ENCODE results near the gene PRKG2.

PRKG2 gene

DNA sequence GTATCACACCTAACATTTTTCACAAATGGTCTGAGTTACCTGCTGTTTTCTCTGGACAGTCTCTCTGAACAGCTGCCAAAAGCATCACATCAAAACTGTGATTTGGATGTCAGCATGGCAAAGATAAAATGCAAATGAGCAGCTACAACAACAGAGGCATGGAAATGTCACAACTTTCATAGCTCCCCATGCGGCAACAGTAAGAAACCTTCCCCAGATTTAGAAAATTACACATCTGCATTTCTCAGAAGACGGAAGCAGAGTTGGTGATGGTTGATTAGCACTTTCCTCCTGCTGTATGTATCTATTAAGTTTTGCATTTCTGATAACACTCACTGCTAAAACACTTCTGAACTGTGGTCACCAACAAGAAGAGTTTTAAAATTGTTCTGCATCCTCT lies 9.7 kb downstream of the PRKG2 start:
- Histone ChIP-seq H3K4me1 (ENCODE audit: insufficient read depth, low read length) (no peaks in the 10 kb centered on the region), H3K9me3 (ENCODE audit: low read length) (no peaks in the 10 kb centered on the region), H3K36me3 (ENCODE audit: insufficient read depth, low read length) (no peaks in the 10 kb centered on the region), H3K27me3 (ENCODE audit: insufficient read depth, low read length) (no peaks in the 10 kb centered on the region), H3K4me3 (ENCODE audit: low read length) (no peak overlapping the region), H2AFZ (ENCODE audit: low read depth, low read length) (no peak overlapping the region)

DNA sequence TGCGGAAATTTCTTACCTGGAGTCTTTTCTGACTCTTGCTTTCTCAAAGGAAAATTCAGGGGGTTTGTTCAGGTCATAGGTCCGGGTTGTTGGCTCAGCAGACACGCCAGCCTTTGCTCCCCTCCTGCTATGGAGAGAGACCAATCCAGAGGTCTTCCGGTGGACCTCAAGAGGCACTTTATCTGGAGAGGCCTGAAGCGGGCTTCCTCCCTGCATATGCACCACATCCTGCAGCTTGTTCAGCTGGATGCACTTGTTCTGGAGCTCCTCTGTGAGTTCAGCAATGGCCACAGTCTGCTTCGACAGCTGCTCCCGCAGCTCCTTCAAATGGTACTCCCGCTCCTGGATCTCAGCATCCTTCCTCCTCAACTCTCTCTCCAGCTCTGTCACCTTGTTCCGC lies 10.5 kb downstream of the PRKG2 start:
- no peaks in the 10 kb centered on the region for H3K27me3 ChIP-seq (ENCODE audit: insufficient read depth, low read length)
- H3K36me3 ChIP-seq (ENCODE audit: insufficient read depth, low read length), result no peaks in the 10 kb centered on the region
- no peaks in the 10 kb centered on the region for H3K9me3 ChIP-seq (ENCODE audit: low read length)
- no peaks in the 10 kb centered on the region for H3K4me1 ChIP-seq (ENCODE audit: insufficient read depth, low read length)
- H2AFZ ChIP-seq (ENCODE audit: low read depth, low read length), result no peak overlapping the region
- H3K4me3 ChIP-seq (ENCODE audit: low read length), result no peak overlapping the region

DNA sequence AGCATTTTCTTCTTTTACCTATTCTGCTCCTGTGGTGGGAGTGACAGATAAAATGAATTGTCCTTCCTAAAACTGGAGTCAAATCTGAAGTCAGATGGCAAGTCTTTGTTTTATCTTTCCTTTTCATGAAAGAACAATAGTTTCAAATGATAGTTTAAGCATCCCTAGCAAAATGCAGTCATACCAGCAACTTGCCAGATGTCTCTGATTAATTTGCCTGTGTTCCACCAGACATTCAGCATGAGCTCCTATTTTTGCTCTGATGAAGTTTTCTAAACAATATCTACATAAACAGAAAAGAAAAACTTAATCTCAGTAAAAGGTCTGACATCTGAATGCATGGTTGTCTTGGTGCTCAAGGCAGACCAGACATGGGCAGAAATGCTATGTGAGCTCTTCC lies 15.2 kb downstream of the PRKG2 start:
- no peaks in the 10 kb centered on the region for H3K9me3 ChIP-seq (ENCODE audit: low read length)
- no peaks in the 10 kb centered on the region for H3K36me3 ChIP-seq (ENCODE audit: insufficient read depth, low read length)
- H3K27me3 ChIP-seq (ENCODE audit: insufficient read depth, low read length), result no peaks in the 10 kb centered on the region
- peaks cover 2% of the 10 kb centered on the region for H3K4me1 ChIP-seq (ENCODE audit: insufficient read depth, low read length)
- H2AFZ ChIP-seq (ENCODE audit: low read depth, low read length), result no peak overlapping the region
- no peak overlapping the region for H3K4me3 ChIP-seq (ENCODE audit: low read length)

DNA sequence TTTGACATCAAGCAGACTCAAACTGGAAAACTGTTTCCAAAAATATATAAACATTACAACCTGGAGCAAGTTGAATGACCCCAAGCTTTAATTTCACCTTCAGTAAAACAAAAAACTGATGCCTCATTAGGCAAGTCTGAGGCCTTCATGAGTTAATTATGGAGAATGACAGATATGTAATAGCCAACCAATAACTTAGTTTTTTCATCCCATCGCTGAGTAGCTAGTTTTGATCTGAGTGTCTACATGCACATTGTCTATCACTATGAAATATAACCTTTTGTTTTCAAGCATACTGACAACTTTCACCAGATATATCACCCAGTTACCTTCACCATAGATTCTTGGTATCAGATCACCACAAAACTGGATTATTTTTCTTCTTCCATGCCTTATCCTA lies 16.4 kb downstream of the PRKG2 start:
- Histone ChIP-seq H3K9me3 (ENCODE audit: low read length) (no peaks in the 10 kb centered on the region), H3K27me3 (ENCODE audit: insufficient read depth, low read length) (no peaks in the 10 kb centered on the region)

DNA sequence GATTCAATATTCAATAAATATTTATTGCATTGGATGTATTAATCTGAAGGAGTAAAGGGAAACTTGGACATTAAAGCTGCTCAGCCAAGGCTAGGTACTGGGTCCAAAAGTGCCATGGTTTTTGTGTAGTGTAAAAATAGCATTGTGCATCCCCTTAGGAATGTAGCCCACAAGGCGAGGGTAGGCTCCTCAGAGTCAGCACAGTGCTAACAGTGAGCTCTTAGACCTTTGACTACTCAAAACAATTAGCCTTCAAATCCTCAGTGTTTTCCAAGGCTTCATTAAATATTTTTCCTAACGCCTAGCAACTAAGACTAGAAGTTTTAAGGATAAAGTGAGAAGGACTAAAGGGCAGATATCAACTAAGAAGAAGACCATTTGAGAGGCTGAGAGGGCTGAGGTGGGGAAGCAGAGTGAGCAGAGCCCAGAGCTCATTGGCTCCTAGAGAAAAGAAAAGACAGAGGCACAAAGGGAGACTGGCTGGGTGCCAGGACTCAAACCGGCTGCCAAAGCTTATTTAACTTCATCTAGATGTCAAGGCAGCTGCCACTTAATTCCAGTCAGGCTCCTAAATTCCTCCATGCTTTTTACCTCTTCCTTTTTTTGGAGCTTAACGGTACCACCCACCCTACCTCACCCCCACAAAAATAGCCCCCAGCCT lies 17.0 kb downstream of the PRKG2 start:
- peaks cover 2% of the 10 kb centered on the region for H3K4me1 ChIP-seq (ENCODE audit: insufficient read depth, low read length)
- no peak overlapping the region for H3K4me3 ChIP-seq (ENCODE audit: low read length)
- H3K9me3 ChIP-seq (ENCODE audit: low read length), result no peaks in the 10 kb centered on the region
- no peaks in the 10 kb centered on the region for H3K27me3 ChIP-seq (ENCODE audit: insufficient read depth, low read length)
- H3K36me3 ChIP-seq (ENCODE audit: insufficient read depth, low read length), result no peaks in the 10 kb centered on the region
- no peak overlapping the region for H2AFZ ChIP-seq (ENCODE audit: low read depth, low read length)

More for the DNA sequence above, 16.4 kb downstream of the PRKG2 start:
- Histone ChIP-seq H2AFZ (ENCODE audit: low read depth, low read length) (no peak overlapping the region), H3K4me1 (ENCODE audit: insufficient read depth, low read length) (peaks cover 2% of the 10 kb centered on the region), H3K36me3 (ENCODE audit: insufficient read depth, low read length) (no peaks in the 10 kb centered on the region), H3K4me3 (ENCODE audit: low read length) (no peak overlapping the region)

DNA sequence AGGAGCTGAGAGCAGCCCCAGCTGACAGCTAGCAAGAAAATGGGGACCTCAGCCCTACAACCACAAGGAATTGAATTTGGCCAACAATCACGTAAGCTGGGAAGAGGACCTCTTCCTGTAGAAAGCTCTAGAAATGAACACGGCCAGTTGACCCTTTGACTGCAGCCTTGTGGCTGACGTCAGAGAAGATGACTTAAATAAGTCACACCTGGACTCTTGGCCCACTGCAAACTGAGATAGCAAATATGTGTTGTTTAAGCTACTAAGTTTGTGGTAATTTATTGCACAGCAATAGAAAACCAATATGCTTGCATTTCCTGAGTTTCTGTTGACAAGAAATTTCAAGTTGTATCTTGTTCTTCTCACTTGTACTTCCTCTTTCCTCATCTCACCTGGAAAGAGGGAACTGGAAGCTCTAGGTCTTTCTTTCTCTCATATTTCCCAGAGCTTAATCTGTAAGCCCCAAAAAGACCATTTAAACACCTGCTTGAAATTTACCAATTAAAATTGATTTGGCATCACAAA lies 18.8 kb downstream of the PRKG2 start:
- Histone ChIP-seq H3K9me3 (ENCODE audit: low read length) (no peaks in the 10 kb centered on the region), H3K27me3 (ENCODE audit: insufficient read depth, low read length) (no peaks in the 10 kb centered on the region), H3K4me3 (ENCODE audit: low read length) (no peak overlapping the region), H2AFZ (ENCODE audit: low read depth, low read length) (no peak overlapping the region), H3K4me1 (ENCODE audit: insufficient read depth, low read length) (peaks cover 2% of the 10 kb centered on the region), H3K36me3 (ENCODE audit: insufficient read depth, low read length) (no peaks in the 10 kb centered on the region)

DNA sequence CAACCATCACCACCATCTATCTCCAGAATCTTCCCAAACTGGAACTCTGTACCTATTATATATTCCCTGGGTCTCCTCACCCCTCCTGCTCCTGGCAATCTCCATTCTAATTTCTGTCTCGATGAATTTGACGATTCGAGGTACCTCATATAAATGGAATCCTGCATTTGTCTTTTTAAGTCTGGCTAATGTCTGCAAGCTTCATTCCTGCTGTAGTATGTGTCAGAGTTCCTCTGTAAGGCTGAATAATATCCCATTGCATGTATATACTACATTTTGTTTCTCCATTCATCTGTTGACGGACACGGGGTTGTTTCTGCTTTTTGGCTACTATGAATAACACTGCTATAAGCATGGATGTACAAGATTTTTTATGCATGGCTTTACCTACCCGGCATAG lies 19.5 kb downstream of the PRKG2 start:
- H3K27me3 ChIP-seq (ENCODE audit: insufficient read depth, low read length), result no peaks in the 10 kb centered on the region
- H3K36me3 ChIP-seq (ENCODE audit: insufficient read depth, low read length), result no peaks in the 10 kb centered on the region
- peaks cover 2% of the 10 kb centered on the region for H3K4me1 ChIP-seq (ENCODE audit: insufficient read depth, low read length)
- no peaks in the 10 kb centered on the region for H3K9me3 ChIP-seq (ENCODE audit: low read length)
- H3K4me3 ChIP-seq (ENCODE audit: low read length), result no peak overlapping the region
- no peak overlapping the region for H2AFZ ChIP-seq (ENCODE audit: low read depth, low read length)

DNA sequence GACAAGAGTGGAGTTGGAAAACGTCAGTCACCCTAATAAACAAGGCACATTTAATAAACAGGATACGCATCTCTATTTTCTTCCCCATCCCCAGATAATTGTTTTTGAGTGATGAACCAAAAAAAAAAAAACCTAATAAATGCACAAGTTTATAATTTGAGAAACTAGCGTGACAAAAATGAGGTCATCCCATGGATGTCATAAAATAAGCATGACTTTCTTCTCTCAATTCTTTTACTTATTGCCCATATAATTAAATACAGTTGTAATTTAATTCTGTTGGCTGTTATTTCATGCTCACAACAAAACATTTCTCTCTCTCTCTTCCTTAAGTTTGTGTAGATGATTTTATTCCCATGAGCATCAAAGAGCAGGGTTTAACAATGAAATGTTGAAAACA lies 20.7 kb downstream of the PRKG2 start:
- Histone ChIP-seq H3K4me1 (ENCODE audit: insufficient read depth, low read length) (peaks cover 2% of the 10 kb centered on the region), H3K27me3 (ENCODE audit: insufficient read depth, low read length) (no peaks in the 10 kb centered on the region), H3K36me3 (ENCODE audit: insufficient read depth, low read length) (no peaks in the 10 kb centered on the region), H3K4me3 (ENCODE audit: low read length) (no peak overlapping the region), H3K9me3 (ENCODE audit: low read length) (no peaks in the 10 kb centered on the region), H2AFZ (ENCODE audit: low read depth, low read length) (no peak overlapping the region)

DNA sequence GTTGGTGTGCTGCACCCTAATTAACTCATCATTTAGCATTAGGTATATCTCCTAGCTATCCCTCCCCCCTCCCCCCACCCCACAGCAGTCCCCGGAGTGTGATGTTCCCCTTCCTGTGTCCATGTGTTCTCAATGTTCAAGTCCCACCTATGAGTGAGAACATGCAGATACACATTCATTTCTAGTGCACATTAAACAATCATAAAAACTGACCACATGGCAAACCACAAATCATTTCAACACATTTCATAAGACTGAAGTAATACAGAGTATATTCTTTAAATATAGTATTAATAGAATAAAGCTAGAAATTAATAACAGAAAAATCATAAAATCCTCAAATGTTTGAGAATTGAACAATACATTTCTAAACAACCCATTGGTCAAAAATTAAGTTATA lies 34.1 kb downstream of the PRKG2 start:
- Histone ChIP-seq H3K4me1 (ENCODE audit: insufficient read depth, low read length) (no peaks in the 10 kb centered on the region), H3K4me3 (ENCODE audit: low read length) (no peak overlapping the region), H3K9me3 (ENCODE audit: low read length) (no peaks in the 10 kb centered on the region), H3K27me3 (ENCODE audit: insufficient read depth, low read length) (no peaks in the 10 kb centered on the region), H3K36me3 (ENCODE audit: insufficient read depth, low read length) (no peaks in the 10 kb centered on the region), H2AFZ (ENCODE audit: low read depth, low read length) (no peak overlapping the region)

DNA sequence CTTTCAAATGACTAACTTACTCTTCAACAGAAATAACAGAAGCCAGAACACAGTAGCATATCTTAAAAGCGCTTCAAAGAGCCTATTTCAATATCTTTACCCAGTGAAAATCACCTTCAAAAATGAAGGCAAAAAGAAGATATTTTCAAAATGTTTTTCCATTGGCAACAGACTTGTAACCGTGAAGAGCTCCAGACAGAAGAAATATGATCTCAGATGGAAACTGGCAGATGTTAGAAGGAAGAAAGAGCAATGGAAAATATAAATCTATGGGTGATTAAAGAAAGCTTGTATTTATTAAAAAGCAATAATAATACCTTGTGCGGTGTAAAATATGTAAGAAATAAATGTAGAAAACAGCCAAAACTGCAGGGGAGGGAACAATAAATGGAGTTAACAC lies 35.7 kb downstream of the PRKG2 start:
- H3K36me3 ChIP-seq (ENCODE audit: insufficient read depth, low read length), result no peaks in the 10 kb centered on the region
- no peaks in the 10 kb centered on the region for H3K27me3 ChIP-seq (ENCODE audit: insufficient read depth, low read length)
- H3K4me1 ChIP-seq (ENCODE audit: insufficient read depth, low read length), result no peaks in the 10 kb centered on the region
- H3K4me3 ChIP-seq (ENCODE audit: low read length), result no peak overlapping the region
- no peak overlapping the region for H2AFZ ChIP-seq (ENCODE audit: low read depth, low read length)
- H3K9me3 ChIP-seq (ENCODE audit: low read length), result no peaks in the 10 kb centered on the region

DNA sequence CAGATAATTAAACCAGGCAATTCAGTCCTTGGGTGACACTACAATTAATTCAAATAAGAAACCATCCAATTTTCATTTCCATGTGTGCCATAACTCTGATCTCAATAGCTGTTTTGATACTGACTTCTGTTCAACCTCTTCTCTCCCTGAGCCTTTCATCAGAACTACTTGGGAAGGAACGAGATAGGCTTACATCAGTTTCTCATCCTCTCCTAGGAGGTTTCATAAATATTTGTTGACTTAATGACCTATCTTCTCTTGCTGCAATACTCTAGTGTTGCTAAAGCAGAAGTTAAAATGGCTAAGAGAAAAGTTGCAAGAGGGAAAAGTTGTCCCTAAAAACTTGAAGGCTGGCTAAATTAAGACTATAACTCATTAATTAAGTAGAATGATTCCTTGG lies 41.8 kb downstream of the PRKG2 start:
- Histone ChIP-seq H3K27me3 (ENCODE audit: insufficient read depth, low read length) (no peaks in the 10 kb centered on the region), H3K4me1 (ENCODE audit: insufficient read depth, low read length) (no peaks in the 10 kb centered on the region), H2AFZ (ENCODE audit: low read depth, low read length) (no peak overlapping the region), H3K36me3 (ENCODE audit: insufficient read depth, low read length) (no peaks in the 10 kb centered on the region), H3K4me3 (ENCODE audit: low read length) (no peak overlapping the region), H3K9me3 (ENCODE audit: low read length) (no peaks in the 10 kb centered on the region)

DNA sequence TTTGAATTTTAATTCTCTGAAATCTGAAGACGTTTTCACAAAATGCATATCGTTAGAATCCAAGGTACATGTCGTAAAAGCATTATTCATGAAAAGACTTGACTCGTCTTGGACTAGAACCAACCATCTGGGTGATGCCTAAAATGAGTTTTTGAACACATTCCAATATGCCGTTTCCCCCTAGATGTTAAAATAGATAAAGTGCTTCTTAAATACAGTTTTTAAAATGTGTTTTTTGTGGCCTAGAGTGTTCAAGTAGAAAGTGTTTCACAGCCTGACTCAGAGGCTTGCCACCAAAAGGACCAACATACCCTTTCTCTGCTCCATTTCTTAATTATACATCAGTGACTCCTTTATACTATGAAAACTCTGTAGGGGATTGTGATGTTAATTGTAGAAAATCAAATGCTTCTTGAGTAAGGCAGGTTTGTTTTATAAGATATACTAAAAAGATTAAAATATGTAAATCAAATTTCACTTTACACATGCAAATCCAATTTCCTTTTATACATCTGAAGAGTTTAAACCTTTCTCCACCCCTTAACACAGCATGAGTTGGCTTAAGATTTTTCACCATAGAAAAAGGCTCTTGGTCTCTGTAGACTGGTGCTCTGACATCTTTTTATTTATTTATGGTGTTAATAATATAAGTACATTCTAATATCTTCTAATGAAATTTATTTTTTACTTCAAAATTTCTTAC lies 48.4 kb downstream of the PRKG2 start:
- Histone ChIP-seq H3K36me3 (ENCODE audit: insufficient read depth, low read length) (no peaks in the 10 kb centered on the region), H3K27me3 (ENCODE audit: insufficient read depth, low read length) (no peaks in the 10 kb centered on the region), H3K9me3 (ENCODE audit: low read length) (no peaks in the 10 kb centered on the region), H2AFZ (ENCODE audit: low read depth, low read length) (no peak overlapping the region), H3K4me3 (ENCODE audit: low read length) (no peak overlapping the region), H3K4me1 (ENCODE audit: insufficient read depth, low read length) (no peaks in the 10 kb centered on the region)

DNA sequence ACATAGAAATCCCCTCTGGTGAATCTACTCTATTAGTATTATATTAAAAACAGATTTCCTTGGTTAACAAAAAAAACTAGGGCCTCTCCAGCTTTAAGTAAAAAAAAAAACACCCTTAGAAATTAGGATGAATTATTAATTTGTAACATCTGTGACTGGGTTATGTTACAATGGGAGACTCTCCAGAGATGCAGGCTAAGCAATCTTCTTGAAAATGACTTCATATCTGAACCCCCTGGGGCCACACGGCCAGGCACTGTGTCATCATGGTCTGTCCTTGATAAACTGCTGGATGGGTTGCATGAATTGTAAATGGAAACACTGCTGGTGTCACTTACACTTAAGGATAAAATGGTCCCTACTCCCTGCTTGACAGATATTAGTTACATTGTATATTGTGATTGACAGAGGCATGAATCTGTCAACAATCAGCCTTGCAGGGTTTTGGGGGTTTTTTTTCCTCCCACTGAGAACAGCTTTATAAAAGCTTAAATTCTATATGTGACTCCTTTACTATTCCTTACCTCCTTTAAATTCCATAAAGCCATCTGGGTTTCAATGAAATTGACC lies 49.1 kb downstream of the PRKG2 start:
- Histone ChIP-seq H3K9me3 (ENCODE audit: low read length) (no peaks in the 10 kb centered on the region), H3K4me1 (ENCODE audit: insufficient read depth, low read length) (no peaks in the 10 kb centered on the region), H3K4me3 (ENCODE audit: low read length) (no peak overlapping the region), H3K36me3 (ENCODE audit: insufficient read depth, low read length) (no peaks in the 10 kb centered on the region), H3K27me3 (ENCODE audit: insufficient read depth, low read length) (no peaks in the 10 kb centered on the region), H2AFZ (ENCODE audit: low read depth, low read length) (no peak overlapping the region)
